ENCODE results near the gene FYB2.

- TF ChIP-seq POLR2A (IDR thresholded peaks at IDR 0.05) (no peak), CTCF (IDR thresholded peaks at IDR 0.05) (no peak)
Observed at GRCh38 chr1:56703747-56704146, 115.5 kb downstream of the FYB2 start.

Data from esophagus squamous epithelium (tissue), 4 donors.